SK-MEL-5 (cell line): Measurements from ENCODE around the gene GRK1. TPM values are rescaled to one million over a fixed set of nuclear protein-coding genes. Genes with fewer than 3 reads are reported as not detected.

Experiments
- DNase-seq: peaks from one replicate; pipeline ENCODE4 v3.0.0-alpha.2; 2016; ENCODE audit warnings: low read depth, low spot score
- in situ Hi-C: cut with HindIII; loops from 2 replicates; pipeline ENCODE4 v1.10.0; 2016; ENCODE audit warnings: low sequenced_read_pairs, high pct_unique_total_duplicates, low pct_unique_long_range_greater_than_20kb
- total RNA-seq: library from RNA; depleted of rRNA; stranded (reverse); fragments of >200 nt; shearing (Covaris generic); gene quantifications from 2 replicates; pipeline ENCODE4 v1.2.3, GENCODE V29; 2014

The GRK1 gene
- total RNA-seq, 1 experiment from 2014 or later, result not detected

DNA sequence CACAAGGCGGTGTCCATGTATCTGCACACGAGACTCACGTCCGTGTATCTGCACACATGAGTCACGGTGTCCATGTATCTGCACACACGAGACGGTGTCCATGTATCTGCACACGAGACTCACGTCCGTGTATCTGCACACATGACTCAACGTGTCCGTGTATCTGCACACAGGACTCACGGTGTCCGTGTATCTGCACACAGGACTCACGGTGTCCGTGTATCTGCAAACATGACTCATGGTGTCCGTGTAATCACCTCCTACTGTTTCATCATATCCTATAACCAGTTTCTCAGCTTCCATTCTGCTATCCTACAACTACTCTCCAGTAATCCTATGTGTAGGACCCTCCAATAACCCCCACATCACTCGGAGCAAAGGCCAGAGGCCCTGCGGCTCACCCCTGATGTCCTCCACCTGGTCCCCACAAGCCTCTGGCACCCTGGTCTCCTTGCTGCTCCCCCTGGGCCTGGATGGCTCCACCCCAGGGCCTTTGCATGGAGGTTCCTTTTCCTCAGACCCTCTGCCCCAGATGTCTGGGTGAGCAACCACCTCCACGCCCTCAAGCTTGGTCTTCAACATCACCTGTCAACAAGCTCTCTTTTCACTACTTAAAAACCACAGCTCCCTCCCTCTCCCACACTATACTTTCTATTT is 89.5 kb downstream of the GRK1 start:
- in situ Hi-C loops, result no loop called here
- DNase-seq, result no peak

GRCh38 chr13:113758651-113759524 is 91.9 kb downstream of the GRK1 start, which contains the start of gene TMEM255B:
TMEM255B (plus strand) TSS chr13:113759226; CDS start chr13:113759270, 44 bp downstream.
- in situ Hi-C loops, result no loop called here
- peak; percentile 56 for DNase-seq

DNA sequence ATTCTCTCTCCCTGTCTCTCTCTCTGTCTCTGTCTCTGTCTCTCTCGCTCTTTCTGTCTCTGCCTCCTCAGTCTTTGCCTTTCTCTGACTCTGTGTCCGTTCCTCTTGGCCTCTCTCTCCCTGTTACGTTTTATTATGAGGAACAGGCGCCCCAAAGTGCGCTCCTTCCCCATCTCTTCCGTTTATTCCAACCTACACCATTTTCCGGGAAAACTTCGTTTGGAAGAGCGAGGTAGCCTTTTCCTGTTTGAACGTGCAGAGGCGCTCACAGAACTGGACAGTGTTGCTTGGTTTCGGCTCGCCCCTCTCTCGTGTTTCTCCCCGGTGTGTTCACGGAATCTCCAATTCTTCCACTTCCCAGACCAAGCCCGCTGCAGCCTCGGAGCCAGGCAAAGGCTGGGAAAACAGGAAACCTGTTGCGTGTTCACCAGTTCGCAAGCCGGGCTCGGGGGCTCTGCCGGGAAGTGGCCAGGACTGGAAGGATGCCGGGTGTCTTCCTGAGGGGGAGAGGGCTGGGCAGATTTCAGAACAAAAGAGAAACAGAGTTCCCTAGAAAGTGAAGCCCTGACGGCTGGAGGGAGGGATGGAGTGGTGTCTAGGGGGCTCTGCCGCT is 92.6 kb downstream of the GRK1 start:
- no peak for DNase-seq
- in situ Hi-C loops, result no loop called here

DNA sequence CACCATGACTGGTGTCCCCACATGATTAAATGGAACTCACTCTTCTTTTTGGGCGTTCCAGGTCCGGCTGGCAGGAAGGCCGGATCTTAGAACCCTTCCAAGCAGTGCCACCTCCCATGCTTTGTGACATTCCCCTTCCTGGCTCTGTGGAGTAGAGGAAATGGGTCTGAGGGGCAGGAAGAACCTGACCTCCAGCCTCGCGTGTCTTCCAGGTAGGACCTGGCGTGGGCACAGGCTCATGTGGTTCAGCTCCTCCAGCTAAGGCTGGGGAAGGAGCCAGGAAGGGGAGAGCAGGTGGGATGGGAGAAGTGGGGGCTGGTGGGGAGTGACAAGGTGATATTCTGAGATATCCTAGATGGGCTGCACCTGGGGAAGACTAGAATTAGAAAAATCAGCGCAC is 94.1 kb downstream of the GRK1 start:
- in situ Hi-C loops, result no loop called here

GRCh38 chr13:113762075-113762474 is 95.1 kb downstream of the GRK1 start:
- in situ Hi-C loops, result no loop called here
- no peak for DNase-seq

More for the DNA sequence above, 94.1 kb downstream of the GRK1 start:
- DNase-seq, result no peak

GRCh38 chr13:113762538-113762937 is 95.5 kb downstream of the GRK1 start:
- no peak for DNase-seq
- in situ Hi-C loops, result no loop called here

DNA sequence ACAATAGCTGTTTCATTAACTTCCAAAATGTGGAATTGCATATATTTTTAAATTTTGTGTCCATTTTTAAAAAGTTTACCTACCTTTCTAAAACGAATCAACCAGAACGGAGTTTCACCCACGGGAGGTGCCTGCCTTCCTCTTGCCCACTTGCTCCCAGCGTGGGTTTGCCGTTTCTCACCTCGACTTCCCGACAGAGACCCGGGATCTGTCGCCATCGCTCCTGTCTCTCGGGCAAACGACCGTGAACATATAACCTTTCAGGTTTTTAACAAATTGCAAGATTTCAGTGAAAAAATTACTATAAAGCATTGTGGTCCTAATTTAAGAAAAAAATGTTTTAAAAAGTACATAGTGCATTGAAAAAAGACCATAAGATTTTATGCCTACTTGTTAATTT is 96.2 kb downstream of the GRK1 start:
- in situ Hi-C loops, result no loop called here
- no peak for DNase-seq

DNA sequence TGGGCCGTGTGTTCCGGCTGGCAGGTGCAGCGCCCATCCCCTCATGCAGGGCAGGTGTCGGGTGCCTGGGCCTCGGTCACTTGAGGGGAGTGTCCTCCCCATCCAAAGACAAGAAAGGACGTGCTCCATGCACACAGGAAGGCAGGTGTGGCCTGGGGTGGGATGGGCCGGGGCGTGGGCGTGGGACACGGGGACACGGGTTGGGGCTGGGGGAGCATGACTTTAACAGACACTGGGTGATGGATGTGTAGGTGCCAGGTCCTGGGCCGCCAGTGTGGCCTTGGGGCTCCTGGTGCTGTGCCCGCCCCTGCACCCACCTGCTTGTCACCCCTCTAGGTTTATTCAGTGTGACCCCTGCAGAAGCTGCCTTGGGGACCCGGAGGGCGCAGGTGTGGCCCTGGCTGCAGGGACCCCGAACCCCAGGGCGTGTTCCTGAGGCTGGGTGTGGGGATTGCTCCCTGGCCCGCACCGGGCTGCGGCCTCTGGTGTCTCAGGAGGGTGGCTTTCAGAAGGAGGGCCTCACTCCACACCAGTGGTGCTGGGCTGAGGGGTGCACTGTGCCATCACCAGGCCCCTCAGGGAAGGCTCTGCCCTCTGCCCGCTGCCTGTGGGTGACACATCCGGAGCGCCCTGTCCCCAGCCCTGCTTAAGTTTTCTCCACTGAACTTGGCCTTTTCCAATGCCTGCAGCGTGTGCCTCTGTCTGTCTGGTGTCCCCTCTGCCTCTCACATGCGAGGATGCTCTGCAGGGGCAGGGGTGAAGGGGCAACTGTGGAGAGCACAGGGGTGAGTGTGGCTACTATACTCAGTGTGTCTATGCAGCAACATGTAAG is 97.2 kb downstream of the GRK1 start:
- DNase-seq, result no peak
- in situ Hi-C loops, result no loop called here

GRCh38 chr13:113764793-113765563 is 98.0 kb downstream of the GRK1 start:
- in situ Hi-C loops, result no loop called here

DNA sequence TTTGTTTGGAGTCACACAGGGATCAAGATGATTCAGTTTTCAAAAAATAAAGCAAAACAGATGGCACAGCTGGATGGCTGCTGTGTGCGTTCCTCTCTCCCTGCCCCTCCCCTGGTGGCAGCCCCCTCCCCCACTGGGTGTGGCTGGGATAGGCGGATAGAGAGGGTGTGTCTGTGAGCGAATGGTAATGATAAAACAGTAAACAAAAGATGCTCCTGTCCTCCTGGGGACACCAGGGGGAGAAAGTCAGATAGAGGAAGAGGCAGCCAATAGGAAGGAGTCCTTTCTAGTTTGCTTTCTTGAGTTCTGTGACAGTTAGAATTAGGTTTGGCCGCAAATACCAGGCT is 98.5 kb downstream of the GRK1 start:
- no peak for DNase-seq
- in situ Hi-C loops, result no loop called here

More at GRCh38 chr13:113764793-113765563, 98.0 kb downstream of the GRK1 start:
- no peak for DNase-seq

- DNase-seq, result no peak
- in situ Hi-C loops, result no loop called here
These were observed 99.2 kb downstream of the GRK1 start for GRCh38 chr13:113766035-113766800.

GRCh38 chr13:113767366-113767765 is 100.3 kb downstream of the GRK1 start:
- in situ Hi-C loops, result no loop called here
- no peak for DNase-seq

DNA sequence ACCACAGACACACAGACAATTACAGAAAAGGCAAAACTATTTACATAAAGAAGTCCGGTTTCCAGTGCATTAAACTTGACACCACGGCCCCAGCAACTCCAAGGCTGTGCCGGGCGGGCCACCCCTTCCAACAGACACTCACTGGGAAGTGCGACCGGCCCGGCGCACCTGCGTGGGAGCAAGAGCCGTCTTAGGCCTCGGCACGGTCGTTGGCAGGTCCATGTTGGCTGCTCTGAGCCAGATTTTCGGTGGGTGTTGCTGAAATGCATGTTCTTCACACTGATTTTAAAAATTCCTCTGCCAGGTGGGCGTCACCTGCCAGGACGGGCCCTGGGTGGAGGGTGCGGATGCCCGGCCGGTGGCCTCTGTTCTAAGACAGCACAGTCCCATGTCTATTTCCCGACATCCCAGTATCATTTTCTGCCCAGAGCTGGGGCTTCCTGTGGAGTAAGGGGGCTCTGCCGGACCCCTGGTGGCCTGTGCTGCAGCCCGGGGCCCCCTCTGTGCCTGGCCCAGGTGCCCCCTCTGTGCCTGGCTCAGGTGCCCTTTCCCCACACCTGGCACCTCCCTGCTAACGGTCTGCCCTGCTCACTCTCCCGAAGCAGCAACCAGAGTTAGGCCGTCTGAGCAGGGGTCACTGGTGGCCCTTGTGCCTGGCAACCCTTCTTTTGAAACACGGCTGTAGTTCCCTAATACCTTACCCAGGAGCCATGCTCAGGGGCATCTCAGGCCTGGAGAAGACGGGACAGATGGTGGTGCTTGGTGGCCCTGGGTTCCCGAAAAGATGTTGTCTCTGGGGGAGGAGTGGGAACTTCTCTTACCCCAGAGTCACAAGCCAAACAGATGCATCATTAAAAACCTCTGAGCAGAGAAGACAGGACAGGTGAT is 101.2 kb downstream of the GRK1 start:
- DNase-seq, result no peak
- in situ Hi-C loops, result no loop called here

- in situ Hi-C loops, result no loop called here
- no peak for DNase-seq
These were observed 102.1 kb downstream of the GRK1 start for GRCh38 chr13:113769106-113769505.

- in situ Hi-C loops, result no loop called here
- no peak for DNase-seq
These were observed 102.9 kb downstream of the GRK1 start for GRCh38 chr13:113769881-113770280.

- in situ Hi-C loops, result no loop called here
- no peak for DNase-seq
These were observed 103.4 kb downstream of the GRK1 start for GRCh38 chr13:113770441-113770840.
